ENCODE measurements around the gene GNAT2.
A peak's percentile ranks its signal among the peaks of the same experiment; 100 is the strongest.

GNAT2 gene

DNA sequence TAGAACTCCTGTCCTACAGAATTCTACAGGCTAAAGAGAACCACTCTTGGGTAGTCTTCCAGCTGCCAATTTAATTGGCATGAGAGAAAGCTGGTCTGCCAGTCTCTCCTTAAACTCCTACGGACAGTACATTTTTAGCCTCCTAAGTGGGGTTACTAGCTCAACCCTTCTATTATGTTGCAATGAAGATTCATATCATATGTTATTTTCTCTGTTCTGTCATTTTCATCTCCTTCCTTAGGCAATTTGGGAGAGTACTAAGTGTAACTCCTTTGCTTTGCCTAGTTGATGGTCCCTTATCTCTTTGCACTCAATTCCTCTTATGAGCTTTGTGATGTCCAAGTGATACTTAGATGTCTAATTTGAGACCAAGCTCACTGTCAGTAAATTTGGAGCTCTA lies 14.0 kb downstream of the GNAT2 start:
- DNase-seq, result peak; percentile 24

DNA sequence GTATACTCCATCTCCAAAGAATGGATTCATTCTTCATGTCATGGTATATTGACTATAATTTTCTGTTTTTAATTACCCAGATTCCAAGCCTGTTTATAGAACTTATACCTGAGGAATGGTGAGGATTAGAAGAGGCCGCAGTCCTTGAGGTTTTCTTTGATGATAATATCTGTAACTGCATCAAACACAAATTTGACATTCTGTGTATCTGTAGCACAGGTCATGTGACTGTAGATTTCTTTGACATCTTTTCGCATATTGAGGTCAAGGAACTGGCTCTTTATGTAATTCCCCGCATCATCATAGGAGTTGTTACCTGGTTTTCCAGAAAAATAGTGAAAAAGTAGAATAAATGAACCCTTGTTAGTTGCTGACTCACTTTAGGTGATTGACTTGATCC lies 16.2 kb downstream of the GNAT2 start:
- no peak for DNase-seq

DNA sequence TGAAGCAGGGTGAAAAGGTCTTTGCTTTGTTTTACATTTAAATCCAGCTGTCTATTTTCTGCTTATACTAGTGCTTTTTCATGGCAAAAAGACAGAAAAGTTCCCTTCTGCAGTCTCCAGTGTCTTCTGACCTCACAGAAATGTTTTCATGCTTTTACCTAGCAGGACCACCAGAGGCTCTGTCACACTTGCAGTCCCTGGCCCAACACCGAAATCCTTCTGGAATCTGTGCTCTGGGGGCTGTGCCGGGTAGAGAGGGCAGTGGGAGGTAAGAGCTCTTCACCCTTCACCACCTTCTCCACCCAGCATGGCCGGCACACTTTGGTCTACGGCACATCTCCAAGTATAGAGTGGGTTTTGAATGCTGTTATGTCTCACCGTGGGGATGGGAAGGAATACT lies 20.8 kb downstream of the GNAT2 start:
- no peak for DNase-seq

DNA sequence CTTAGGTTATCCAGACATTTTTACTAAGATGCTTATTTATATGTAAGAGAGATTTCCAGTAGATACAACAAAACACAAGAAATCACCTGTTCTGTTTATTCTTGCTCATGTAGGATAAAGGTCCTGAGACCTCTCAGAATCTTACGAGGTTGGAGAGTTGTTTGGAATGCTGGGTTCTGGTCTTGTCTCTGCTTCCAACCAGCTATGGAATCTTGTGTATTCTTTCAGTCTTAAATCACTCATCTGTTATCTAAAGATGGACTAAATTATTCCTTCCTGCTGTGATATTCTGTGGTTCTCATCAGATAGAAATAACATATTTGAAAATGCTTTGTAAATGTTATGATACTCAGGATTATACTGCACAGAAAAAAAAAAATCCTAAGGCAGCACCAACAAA lies 21.3 kb downstream of the GNAT2 start:
- DNase-seq, result no peak

DNA sequence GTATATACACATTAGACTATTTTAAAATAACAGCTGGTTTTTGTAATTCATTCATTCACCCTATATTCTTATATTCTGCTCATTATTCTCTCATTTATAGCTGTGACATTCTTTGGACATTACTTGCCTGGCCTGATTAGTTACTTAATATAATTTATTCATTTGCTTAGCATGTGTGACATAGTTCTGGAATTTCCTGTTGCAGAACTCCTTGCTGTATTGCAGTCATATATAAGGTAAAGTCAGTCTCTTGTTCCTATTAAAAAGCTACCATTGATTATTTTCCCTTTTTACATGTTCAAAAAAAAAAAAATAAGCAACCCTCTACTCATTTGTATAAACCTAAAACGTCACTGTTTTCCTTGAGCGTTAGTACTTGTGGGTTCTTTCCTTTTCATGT lies 23.9 kb downstream of the GNAT2 start:
- no peak for DNase-seq

DNA sequence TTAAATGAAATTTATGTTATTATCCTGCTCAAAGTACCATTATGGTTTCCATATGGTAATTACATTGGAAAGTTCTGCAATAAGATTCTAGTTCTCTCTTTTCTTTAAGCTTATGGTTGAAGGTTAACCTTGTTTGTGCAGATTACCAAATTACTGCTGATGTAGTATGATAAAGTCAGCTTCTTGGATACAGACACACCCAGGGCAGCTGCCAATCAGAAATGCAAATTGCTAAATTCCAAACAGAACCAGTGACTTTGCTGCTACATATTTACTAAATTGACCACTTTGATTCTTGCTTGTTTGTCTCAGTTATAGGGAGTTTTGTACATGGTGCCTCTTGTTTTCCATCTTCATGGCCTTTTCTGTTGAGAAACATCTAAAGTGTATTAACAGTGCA lies 26.5 kb downstream of the GNAT2 start:
- no peak for DNase-seq

DNA sequence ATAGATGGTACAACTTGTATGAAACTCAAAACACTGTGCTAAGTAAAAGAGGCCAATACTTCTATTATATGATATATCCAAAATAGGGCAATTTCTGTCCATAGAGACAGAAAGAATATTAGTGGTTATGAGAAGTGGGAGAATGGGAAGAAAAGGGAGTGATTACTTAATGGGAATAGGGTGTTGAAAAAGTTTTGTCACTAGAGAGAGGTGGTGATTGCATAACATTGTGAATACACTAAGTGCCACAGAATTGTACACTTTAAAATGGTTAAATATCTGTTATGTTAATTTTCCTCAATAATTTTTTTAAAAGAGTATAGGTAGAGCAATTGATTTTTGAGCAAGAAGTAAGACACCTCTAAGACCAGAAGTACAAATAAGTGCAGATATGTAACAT lies 29.7 kb downstream of the GNAT2 start:
- DNase-seq, result no peak

DNA sequence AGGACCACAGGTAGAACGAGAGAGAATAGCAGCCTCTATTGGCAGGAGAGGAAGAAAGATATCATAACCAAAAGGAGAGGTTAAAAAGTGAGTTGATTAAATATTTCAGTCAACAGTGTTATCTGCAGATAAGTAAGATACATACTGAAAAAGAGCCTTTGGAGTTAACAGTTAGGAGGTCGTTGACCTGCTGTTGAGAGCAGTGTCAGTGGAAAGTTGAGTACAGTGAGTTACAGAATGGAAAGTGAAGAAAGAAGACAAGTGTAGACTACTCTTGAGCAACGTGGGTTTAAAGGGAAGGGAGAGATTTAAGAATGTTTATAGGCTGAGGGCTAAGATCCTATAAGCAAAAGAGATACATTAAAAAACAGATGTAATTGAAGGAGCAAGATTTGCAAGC lies 30.2 kb downstream of the GNAT2 start:
- peak; percentile 22 for DNase-seq

DNA sequence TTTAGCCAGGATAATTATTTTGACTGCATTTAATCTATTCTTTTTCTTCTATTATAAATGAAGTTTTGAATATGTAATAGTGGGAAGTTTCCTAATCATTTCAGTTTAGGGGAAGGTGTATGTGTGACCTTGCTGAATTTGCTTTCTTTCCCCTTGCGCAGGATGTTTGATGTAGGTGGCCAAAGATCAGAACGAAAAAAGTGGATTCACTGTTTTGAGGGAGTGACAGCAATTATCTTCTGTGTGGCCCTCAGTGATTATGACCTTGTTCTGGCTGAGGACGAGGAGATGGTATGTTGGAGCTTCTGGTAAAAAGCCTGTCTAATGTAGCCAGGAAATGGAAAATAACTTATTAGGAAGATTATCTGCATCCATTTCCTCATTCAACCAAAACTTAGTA lies 33.4 kb downstream of the GNAT2 start:
- no peak for DNase-seq

DNA sequence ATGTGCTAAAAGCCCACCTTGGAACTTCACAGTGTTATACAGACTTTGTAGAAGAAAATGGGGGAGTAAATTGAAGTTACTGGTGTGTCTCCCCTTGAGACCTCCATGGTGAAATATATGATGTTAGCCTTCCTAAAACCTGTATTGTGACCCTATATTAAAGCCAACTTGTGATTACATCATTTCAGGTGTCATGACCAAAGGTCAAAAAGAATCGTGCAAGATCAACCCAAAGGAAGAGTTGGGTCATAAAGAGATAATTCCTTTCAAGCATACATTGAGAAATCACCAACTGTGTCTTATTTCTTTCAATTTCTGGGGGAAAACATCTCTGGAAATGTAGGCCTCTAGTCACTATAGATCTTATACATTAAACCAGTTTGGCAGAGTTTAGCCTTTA lies 34.6 kb downstream of the GNAT2 start:
- no peak for DNase-seq

DNA sequence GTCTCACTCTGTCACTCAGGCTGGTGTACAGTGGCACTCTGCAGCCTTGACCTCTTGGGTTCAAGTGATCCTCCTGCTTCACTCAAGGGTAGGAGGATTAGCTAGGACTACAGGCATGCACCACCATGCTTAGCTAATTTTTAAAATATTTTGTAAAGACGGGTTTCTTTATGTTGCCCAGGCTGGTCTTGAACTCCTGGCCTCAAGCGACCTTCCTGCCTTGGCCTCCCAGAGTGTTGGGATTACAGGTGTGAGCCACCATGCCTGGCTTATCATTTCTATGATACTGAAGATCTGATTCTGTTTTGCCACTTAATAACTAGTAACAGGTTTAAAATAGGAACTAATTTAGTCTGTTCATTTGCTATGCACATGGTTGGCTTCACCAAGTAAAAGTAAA lies 37.4 kb downstream of the GNAT2 start:
- no peak for DNase-seq

DNA sequence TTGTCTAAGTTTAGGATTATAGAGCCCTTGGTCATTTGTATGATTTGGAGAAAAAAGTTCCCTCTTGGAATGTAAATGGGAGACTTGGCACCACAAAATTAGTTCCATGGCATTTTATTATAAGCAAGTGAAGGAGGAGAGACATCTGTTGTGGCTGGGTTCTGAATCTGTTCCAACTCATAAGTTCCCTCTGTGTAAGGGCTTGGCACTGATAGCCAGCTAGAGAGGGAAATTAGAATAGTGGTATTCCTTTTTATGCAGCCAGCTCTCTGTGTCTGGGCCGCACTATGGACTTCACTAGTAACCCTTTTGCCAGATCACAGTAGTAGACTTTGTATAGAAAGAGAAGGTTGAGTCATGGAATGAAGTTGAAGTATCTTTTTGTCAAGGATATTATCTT lies 39.9 kb downstream of the GNAT2 start:
- DNase-seq, result no peak

DNA sequence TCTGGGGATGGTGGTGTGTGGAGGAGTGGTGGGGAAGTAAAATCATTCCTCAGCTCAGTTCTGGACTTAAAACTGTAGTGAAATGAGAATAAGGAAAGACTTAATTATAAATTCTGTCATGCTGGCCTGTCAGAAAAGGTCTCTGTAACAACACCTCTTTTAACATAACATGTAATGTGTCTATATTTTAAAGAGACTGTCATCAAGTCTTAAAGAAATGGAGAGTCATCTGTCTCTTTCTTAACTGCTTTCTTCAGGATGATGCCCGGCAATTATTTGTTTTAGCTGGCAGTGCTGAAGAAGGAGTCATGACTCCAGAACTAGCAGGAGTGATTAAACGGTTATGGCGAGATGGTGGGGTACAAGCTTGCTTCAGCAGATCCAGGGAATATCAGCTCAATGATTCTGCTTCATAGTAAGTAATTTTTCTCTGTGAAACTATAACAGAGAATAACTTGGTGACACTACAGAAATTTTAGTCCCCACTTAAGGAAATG lies 40.4 kb downstream of the GNAT2 start:
- no peak for DNase-seq

DNA sequence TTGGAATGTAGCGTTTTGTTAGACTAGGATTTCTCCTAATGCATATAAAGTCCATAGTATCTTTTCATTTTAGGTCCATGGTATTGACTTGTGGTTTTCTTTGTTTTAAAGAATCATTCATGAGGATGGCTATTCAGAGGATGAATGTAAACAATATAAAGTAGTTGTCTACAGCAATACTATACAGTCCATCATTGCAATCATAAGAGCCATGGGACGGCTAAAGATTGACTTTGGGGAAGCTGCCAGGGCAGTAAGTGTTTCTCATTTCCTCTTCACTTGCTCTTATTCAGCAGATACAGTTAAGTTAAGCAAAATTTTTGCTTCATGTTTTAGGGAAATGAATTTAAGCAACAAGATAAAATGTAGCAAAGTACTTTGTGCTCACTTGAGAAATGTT lies 45.6 kb downstream of the GNAT2 start:
- peak; percentile 85 for DNase-seq

DNA sequence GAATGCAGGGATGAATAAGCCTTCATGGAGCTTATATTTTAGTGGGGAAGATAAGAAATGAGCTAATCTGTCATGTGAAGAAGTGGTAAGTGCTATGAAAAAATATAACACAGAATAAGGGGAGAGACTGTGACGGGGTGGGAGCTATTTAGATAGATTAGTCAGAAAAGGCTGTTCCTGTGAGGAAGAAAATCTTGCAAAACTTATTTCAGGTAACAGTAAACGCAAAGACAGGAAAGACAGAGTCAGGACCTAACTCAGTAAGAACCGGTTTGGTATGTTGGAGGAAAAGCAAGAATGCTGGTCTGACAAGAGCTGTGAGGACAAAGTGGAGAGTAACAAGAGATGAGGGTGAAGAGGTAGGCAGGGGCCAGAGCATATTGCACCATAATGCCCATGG lies 49.0 kb downstream of the GNAT2 start:
- DNase-seq, result no peak

DNA sequence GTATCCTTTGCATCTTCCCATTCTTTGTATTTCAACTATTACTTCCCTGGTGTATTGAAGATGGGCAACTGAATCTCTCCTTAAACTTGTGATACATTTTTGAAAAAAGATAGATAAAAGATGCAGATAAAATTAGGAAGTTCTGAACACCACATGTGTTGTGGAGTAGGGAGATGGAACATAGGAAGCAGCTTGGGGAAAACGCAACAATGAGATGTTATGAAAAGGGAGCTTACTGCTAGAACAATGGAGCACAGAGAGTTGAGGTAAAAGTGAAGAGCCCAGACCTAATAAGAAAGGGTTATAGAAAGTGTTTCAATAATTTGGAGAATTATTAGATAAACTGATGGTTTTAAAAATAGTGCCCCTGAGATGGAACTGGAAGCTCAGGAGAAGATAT lies 50.1 kb downstream of the GNAT2 start:
- no peak for DNase-seq

DNA sequence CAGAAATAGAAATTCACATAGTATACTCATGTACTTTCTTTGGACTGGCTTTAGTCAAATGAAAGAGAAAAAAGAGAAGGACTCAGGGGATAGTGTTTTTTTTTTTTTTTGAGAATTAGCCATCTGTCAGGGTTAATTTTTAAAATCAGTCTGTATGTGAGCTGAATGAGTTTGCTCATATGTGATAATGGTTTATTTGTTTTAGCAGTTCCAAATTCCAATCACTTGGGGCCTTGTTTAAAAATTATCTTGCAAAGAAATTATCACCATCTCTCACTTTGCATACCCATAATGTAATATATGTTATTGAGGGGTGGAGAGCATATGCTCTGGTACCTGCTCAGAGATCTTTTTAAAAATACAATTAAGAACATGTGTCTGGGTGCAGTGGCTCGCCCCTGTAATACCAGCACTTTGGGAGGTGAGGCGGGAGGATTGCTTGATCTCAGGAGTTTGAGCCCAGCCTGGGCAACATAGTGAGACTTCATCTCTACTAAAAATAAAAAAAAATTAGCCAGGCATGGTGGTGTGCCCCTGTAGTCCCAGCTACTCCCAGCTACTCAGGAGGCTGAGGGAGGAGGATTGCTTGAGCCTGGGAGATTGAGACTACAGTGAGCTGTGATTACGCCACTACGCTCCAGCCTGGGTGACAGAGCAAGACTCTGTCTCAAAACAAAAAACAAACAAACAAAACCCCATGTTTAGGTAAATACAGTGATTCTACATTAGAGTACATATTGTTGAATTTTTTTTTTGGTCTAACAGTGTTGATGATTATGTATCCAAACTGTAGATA lies 51.3 kb downstream of the GNAT2 start:
- no peak for DNase-seq

DNA sequence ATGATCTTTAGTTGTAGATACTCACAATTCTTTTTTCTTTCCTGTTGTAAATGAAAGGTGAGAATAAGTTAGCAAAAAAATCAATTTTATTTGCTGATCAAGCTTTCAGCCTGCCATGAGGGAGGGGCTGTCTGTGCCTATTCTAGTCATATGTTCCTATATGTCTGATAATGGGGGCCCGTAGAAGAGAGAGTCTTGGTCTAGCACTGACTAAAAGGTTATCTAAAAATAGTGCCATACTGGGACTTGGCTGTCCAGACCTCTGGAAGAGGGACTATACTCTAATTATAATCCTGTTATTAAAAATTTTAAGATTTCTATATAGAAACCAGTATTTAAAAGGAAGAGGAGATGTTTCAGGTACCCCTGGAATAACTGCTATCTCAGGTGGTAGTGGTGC lies 52.4 kb downstream of the GNAT2 start:
- DNase-seq, result no peak

DNA sequence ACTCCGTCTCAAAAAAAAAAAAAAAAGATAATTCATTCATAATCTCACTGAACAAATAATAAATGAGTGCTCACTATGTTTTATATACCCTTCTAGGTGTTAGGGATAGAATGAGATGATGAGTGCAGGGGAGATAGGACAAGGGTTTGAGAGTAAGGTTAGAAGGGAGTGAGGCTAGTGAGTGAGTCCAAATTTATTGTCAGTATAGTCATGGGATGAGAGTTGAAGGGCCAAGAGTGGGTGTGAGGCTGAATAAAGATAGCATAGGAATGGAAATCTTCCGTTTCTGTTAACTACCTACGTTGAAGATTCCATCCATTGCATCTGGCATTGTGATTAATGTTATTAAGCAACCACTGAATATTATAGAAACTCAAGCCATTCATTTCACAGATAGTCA lies 54.2 kb downstream of the GNAT2 start:
- DNase-seq, result no peak

DNA sequence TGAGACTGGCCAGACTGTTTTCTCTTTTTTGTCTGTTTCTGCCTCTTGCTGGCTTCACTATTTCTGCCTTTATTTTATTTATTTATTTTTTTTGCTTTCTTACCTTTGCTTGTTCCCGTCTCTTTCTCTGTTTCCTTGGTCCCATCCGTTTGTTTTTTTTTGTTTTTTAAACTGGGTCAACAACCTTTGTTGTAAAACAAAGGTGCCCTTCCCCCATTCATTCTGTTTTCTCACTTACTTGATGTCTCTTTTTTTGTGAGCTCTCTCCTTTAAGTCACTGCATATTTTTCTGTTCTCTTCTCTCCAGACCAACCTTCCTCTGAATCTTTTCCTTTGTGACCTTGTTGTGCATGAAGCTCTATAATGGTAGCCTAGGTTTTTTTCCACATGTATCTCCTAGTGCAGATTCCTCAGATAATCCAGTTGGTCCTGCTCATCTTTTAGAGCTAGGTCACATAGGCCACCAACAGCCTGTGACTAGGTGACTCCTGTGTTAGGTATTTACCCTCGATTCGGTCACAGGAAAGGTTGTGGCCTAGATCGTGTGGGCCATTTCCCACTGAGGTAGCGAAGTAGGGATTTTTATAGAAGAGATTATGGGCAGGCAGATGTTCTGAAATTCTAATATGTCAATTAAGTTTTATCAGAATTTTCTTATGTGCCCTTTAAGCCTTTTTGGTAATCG lies 55.1 kb downstream of the GNAT2 start:
- DNase-seq, result no peak

DNA sequence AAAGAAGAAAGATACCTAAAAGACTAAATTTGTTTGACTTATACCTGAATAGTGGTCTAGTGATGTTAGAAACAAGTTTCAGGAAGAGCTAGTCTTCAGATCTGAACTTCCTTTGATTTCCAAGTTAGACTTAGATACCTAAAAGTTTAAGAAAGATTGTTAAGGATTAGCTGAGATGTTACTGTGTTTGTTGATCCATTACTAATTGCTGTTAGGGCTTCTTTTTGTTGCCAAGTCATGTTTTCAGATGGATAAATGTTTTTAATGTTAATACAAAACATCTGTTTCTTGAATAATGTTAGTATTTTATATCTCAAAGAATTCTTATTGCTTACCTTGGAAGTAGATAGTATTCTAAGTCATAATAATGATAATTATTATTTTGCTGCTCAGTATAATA lies 59.4 kb downstream of the GNAT2 start:
- DNase-seq, result no peak

DNA sequence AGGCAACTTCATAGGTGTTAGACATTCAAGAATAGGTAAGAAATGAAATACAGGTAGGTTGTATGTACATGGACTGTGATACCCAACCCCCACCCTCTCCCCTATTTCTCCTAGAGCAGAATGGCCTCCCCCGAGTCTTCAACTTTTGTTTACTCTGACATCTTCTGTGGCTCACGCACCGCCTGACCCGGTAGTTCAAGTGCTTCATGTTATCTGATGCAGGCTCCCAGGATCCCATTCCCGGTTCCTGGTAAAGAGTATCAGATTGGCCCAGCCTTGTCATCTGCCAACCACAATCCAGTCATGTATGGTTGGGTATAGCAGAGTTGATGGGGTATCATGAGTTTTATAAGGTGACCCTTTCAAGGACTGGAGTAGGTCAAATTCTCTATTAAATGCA lies 61.9 kb downstream of the GNAT2 start:
- DNase-seq, result no peak

DNA sequence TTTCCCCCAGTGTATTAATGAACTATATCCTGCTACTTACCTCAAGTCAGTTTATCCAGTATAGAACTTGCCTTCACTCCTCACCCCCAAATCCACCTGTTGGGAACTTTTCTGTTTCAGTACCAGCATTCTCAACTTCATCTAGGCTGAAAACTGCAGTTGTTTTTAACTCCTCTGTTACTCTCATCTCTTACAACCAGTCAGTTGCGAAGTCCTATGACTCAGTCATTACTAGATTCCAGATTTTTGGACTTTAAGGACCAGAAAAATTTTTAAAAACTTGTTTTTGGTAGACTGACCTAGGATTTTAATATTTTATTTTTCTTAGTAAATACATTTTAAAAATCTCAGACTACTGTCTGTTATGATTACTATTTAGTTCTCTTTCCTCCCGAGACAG lies 62.9 kb downstream of the GNAT2 start:
- no peak for DNase-seq
